ENCODE data around the gene ST6GALNAC1.

Gene ST6GALNAC1, protein sequence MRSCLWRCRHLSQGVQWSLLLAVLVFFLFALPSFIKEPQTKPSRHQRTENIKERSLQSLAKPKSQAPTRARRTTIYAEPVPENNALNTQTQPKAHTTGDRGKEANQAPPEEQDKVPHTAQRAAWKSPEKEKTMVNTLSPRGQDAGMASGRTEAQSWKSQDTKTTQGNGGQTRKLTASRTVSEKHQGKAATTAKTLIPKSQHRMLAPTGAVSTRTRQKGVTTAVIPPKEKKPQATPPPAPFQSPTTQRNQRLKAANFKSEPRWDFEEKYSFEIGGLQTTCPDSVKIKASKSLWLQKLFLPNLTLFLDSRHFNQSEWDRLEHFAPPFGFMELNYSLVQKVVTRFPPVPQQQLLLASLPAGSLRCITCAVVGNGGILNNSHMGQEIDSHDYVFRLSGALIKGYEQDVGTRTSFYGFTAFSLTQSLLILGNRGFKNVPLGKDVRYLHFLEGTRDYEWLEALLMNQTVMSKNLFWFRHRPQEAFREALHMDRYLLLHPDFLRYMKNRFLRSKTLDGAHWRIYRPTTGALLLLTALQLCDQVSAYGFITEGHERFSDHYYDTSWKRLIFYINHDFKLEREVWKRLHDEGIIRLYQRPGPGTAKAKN

DNA sequence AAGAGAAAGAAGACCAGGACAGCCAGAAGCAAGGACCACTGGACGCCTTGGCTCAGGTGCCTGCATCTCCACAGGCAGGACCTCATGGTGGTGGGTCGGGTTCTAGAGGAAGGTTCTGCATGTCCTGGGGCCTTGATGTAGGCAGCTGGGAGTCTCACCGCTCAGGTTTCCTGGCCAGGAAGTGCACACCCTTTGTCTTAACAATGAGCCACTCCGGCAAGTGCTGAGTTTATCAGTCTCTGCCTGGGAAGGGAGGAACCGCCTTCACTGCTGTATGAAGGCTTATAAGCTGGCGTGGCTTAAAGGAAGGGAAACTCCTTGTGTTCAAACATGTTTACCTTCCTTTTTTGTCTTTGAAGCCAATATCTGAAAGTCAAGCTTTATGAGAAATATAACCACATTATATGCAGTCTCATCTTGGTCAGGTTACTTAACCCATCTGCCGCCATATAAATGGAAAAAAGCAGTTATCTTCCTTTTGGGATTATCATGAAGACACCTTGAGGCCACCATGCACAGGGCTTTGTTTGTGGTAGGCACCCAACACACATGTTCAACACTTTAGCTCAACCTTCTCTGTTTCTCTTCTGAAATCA is at the start of gene ST6GALNAC1:
Gene ST6GALNAC1 (minus strand): TSS at position 205 of the 596 bp plus-strand sequence. CDS start 119 bp downstream, at position 86.
- H3K27me3 Mint-ChIP-seq (ENCODE audit: low read depth) = no peaks in the 10 kb centered on the region
- H3K4me1 Mint-ChIP-seq = peaks cover 25% of the 10 kb centered on the region
- peaks cover 3% of the 10 kb centered on the region for H3K9me3 Mint-ChIP-seq
- H3K27ac Mint-ChIP-seq = peak within 1 kb of the TSS; percentile 61 to 82 (median 68)
- H3K4me3 Mint-ChIP-seq = no peak within 1 kb of the TSS
- TF ChIP-seq, protein P1, sequence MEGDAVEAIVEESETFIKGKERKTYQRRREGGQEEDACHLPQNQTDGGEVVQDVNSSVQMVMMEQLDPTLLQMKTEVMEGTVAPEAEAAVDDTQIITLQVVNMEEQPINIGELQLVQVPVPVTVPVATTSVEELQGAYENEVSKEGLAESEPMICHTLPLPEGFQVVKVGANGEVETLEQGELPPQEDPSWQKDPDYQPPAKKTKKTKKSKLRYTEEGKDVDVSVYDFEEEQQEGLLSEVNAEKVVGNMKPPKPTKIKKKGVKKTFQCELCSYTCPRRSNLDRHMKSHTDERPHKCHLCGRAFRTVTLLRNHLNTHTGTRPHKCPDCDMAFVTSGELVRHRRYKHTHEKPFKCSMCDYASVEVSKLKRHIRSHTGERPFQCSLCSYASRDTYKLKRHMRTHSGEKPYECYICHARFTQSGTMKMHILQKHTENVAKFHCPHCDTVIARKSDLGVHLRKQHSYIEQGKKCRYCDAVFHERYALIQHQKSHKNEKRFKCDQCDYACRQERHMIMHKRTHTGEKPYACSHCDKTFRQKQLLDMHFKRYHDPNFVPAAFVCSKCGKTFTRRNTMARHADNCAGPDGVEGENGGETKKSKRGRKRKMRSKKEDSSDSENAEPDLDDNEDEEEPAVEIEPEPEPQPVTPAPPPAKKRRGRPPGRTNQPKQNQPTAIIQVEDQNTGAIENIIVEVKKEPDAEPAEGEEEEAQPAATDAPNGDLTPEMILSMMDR (IDR thresholded peaks at IDR 0.05; ENCODE audit: unreplicated experiment in 3 of 3) = no peak
- H3K36me3 Mint-ChIP-seq (ENCODE audit: low read depth) = no peaks in the 10 kb centered on the region

- H3K4me1 Mint-ChIP-seq = peaks cover 46% of the 10 kb centered on the region
These were observed 48.0 kb upstream of the ST6GALNAC1 start for GRCh38 chr17:76691379-76692191.

GRCh38 chr17:76690596-76691280 is 47.2 kb upstream of the ST6GALNAC1 start:
- H3K4me1 Mint-ChIP-seq = peaks cover 49% of the 10 kb centered on the region
- H3K27me3 Mint-ChIP-seq (ENCODE audit: low read depth) = no peaks in the 10 kb centered on the region
- H3K27ac Mint-ChIP-seq = no peak overlapping the region
- no peak overlapping the region for H3K4me3 Mint-ChIP-seq
- no peaks in the 10 kb centered on the region for H3K9me3 Mint-ChIP-seq
- TF ChIP-seq, protein P1 (IDR thresholded peaks at IDR 0.05; ENCODE audit: unreplicated experiment in 3 of 3) = no peak
- peaks cover 4% of the 10 kb centered on the region for H3K36me3 Mint-ChIP-seq (ENCODE audit: low read depth)

More at GRCh38 chr17:76691379-76692191, 48.0 kb upstream of the ST6GALNAC1 start:
- no peaks in the 10 kb centered on the region for H3K27me3 Mint-ChIP-seq (ENCODE audit: low read depth)
- no peak overlapping the region for H3K4me3 Mint-ChIP-seq
- no peaks in the 10 kb centered on the region for H3K9me3 Mint-ChIP-seq
- H3K36me3 Mint-ChIP-seq (ENCODE audit: low read depth) = peaks cover 4% of the 10 kb centered on the region
- H3K27ac Mint-ChIP-seq = peak overlapping the region; percentile 40 to 58 (median 52)
- TF ChIP-seq, protein P1 (IDR thresholded peaks at IDR 0.05; ENCODE audit: unreplicated experiment in 3 of 3) = no peak

GRCh38 chr17:76689859-76690258 is 46.3 kb upstream of the ST6GALNAC1 start:
- Mint-ChIP-seq H3K4me1 (peaks cover 49% of the 10 kb centered on the region), H3K27me3 (ENCODE audit: low read depth) (no peaks in the 10 kb centered on the region), H3K9me3 (no peaks in the 10 kb centered on the region), H3K4me3 (no peak overlapping the region), H3K36me3 (ENCODE audit: low read depth) (no peaks in the 10 kb centered on the region), H3K27ac (no peak overlapping the region)
- TF ChIP-seq, protein P1 (IDR thresholded peaks at IDR 0.05; ENCODE audit: unreplicated experiment in 3 of 3) = no peak

- Mint-ChIP-seq H3K36me3 (ENCODE audit: low read depth) (no peaks in the 10 kb centered on the region), H3K27ac (peak overlapping the region; percentile 78 to 89 (median 87)), H3K27me3 (ENCODE audit: low read depth) (no peaks in the 10 kb centered on the region), H3K4me3 (peak overlapping the region; percentile 2 to 38 (median 22)), H3K4me1 (peaks cover 55% of the 10 kb centered on the region), H3K9me3 (no peaks in the 10 kb centered on the region)
- TF ChIP-seq, protein P1 (IDR thresholded peaks at IDR 0.05; ENCODE audit: unreplicated experiment in 3 of 3) = no peak
These were observed 44.6 kb upstream of the ST6GALNAC1 start for GRCh38 chr17:76688165-76688622.
